Activated CD8-positive, alpha-beta memory T cell treated with anti-CD3 and anti-CD28 coated beads for 36 hours (primary cell): ENCODE results near the gene RIMS4. TPM values are rescaled to one million over a fixed set of nuclear protein-coding genes. Genes with fewer than 3 reads are reported as not detected.

Experiments used
- CTCF ChIA-PET: fragments of 350-600 bp; sonication (Branson Sonifier 250); formaldehyde crosslinking; loops from one replicate; lab custom pipeline; 2021; ENCODE audit warnings: antibody characterized with exemption; lab: Charles Lee
- POLR2A ChIA-PET: fragments of 350-600 bp; sonication (Branson Sonifier 250); formaldehyde crosslinking; loops from one replicate; lab custom pipeline; 2021; ENCODE audit warnings: antibody characterized with exemption; lab: Charles Lee
- total RNA-seq, 2 experiments: library from RNA; stranded (reverse); gene quantifications; one replicate each; pipeline ENCODE4 v1.2.3, GENCODE V29; 2021

RIMS4 gene
- total RNA-seq, 2 experiments from 2014 or later = 0.04 TPM; not detected in 1

DNA sequence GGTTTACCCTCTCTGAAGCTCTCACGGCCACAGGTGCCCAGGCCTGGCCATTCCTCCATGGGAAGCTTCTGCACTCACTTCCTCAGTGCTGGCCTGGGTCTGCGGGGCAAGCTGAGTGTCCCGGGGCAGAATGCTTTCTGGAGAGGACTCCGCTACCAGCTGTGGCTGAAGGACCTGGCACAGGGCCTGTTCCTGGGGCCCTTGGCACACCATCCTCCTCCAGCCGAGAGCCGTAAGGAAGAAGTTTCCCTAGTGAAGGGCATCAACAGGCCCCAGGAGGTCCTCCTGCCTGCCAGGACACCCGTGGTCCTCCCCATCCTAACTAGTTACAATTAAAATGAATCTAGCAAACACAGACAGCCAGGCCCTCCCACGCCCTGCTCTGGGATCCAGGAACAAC lies 78.7 kb downstream of the RIMS4 start:
- POLR2A ChIA-PET = interaction anchor here (0.6 kb wide), 1 partner anchor 12 kb away, joined by 3 read pairs; no protein-coding TSS in a partner anchor
- CTCF ChIA-PET = interaction anchor here (1.1 to 2.3 kb wide), 2 partner anchors 46 to 48 kb away, joined by 6 to 19 read pairs; no protein-coding TSS in a partner anchor

DNA sequence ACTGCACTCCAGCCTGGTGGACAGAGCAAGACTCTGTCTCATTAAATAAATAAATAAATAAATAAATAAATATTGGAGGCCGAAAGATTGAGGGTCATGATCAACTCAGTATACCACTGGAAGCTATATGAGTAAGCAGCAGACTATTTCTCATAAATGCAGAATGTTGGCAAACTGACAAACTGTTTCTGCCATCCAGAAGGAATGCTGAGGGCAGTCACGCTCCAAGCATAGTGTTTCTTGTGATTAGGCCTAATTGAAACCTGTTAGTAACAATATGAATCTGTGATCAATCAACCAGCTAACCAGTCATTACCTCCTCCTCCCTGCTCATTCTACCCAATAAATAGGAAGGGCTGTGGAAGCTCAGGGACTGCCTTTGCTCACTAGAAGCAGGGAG lies 79.9 kb downstream of the RIMS4 start:
- ChIA-PET CTCF (interaction anchor here (1.1 kb wide), 1 partner anchor 9 kb away, joined by 4 read pairs; no protein-coding TSS in a partner anchor), POLR2A (no interaction called here)

DNA sequence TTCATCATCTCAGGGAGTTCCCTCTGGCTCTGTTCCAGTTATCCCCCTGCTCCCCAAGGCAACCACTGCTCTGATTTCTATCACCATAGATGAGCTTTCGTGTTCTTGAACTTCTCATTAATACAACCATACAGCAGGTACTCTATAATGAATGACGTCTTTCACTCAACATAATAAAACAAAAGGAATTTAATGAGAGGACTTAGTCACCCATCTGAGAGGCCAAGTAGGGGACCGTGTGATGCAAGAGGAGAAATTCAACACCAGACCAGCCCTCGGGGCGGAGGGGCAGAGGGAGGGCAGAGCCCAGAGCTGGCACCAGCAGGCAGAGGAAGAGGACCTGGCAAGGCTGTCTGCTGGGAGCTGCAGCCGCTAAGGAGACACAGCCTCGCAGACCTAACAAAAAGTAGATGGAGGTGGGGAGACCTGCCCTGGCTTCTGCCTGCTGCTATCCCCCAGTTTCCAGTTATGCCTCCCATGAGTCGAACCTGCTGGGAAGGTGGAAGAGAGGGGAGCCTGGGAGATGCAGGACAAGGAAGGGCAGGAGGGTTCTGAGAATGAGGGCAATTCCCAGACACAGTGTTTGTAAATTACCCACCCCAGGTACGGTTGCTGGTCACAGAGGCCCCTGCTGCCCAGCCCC lies 81.4 kb downstream of the RIMS4 start:
- POLR2A ChIA-PET = no interaction called here
- CTCF ChIA-PET = no interaction called here

DNA sequence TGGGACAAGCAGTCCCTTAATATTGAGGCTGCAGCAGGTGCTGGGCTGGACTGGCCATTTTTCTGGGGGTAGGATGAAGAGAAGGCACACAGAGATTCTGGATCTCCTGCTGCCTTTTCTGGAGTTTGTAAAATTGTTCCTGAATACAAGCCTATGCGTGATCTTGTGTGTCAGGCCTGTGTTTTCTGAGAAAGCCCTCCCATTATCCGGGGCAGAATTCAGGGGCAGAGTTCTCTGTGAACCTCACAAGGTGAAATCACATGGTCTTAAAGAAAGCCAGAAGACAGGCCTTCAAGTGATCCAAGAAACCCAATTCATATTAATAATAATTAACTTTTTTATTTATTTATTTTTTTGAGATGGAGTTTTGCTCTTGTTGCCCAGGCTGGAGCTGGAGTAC lies 82.7 kb downstream of the RIMS4 start:
- POLR2A ChIA-PET = interaction anchor here (0.7 kb wide), 1 partner anchor 9 kb away, joined by 5 read pairs; no protein-coding TSS in a partner anchor
- CTCF ChIA-PET = no interaction called here

DNA sequence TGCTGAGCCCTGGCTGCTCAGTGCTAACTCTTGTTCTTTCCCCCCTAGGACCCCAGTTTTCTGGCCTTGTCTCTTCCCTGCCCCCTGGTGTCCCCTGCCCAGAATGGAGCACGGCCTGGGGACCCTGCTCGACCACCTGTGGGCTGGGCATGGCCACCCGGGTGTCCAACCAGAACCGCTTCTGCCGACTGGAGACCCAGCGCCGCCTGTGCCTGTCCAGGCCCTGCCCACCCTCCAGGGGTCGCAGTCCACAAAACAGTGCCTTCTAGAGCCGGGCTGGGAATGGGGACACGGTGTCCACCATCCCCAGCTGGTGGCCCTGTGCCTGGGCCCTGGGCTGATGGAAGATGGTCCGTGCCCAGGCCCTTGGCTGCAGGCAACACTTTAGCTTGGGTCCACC lies 83.3 kb downstream of the RIMS4 start:
- POLR2A ChIA-PET = no interaction called here
- CTCF ChIA-PET = no interaction called here

DNA sequence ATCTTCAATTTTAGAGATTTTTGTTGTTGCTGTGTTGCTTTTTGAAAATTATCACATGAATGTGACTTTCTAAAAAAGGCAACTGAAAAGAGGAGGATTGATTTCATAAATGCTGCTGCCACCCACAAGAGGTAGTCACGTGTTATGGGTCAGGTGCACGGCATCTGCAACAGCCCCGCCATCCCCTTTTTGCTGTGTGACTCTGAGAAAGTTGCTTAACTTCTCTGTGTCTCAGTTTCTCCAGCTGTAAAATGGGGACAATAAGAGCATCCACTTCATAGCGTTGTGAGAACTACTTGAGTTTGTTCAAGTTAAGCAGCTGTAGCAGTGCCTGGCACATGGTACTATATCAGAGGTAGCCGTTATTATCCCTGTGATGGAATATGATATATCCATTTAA lies 84.5 kb downstream of the RIMS4 start:
- POLR2A ChIA-PET = no interaction called here
- CTCF ChIA-PET = no interaction called here

DNA sequence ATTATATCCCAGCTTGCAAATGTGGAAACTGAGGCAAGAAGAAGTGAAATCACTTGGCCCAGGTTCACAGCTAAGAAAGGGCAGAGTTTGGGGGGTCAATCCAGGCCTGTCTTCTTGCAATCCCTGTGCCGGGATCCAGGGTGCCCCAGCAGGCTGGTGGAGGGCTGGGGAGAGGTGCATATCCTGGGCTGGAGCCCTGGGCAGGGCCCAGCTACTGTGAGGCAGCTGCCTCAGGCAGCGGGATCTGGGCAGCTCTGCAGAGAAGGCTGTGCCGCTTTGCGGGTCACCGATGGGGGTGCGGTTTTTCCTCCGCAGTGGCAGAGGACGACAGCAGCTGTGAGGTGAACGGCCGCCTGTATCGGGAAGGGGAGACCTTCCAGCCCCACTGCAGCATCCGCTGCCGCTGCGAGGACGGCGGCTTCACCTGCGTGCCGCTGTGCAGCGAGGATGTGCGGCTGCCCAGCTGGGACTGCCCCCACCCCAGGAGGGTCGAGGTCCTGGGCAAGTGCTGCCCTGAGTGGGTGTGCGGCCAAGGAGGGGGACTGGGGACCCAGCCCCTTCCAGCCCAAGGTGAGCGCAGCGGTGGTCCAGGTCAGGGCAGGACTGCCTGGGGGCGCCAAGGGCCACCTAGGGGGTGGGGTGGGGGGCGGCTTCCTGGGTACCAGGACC lies 85.8 kb downstream of the RIMS4 start:
- ChIA-PET POLR2A (interaction anchor here (0.6 kb wide), 1 partner anchor 44 kb away, joined by 3 read pairs; no protein-coding TSS in a partner anchor), CTCF (no interaction called here)

DNA sequence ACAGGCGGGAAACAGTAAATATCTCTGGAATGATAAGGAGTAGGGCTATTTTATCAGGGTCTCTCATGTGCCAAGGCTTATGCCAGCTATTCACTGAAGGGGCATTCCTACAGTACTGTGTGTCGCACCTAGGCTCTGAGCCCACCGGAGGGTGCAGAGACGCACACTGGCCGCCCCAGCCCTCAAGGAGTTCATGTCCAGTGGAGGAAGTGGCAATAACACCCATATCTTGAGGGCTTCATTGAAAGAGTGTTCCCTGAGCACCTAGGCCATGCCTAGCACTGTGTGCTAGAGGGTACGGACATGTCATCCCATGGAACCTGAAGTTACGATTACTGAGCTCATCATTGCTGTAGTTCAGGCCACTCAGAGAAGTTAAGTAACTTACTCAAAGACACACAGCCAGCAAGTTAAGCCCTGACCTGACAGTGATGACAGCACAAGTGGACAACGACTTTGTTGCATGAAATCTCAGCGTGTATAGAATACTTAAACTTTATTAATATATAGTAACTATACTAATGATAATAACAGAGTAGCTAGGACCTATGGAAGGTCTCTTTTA lies 86.5 kb downstream of the RIMS4 start:
- ChIA-PET POLR2A (no interaction called here), CTCF (interaction anchor here (0.6 kb wide), 1 partner anchor 40 kb away, joined by 3 read pairs; no protein-coding TSS in a partner anchor)

DNA sequence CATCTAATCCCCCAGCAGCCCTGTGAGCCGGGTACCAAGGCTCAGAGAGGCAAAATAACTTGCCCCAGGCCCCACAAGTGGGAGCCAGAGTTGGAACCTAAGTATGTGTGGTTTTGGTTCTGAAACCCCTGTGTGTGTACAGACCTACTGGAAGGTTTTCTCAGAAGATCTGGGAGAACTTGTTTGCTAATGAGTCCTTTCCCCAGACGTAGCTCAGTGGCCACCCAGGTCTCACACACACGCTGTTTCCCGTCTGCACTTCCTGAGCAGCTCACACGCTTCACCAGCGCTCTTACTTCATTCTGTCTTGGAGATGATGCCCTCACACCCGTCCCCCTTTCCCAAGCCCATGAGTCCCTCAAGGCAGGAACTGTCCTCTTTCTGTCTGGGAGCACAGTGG lies 87.0 kb downstream of the RIMS4 start:
- CTCF ChIA-PET = interaction anchor here (0.6 kb wide), 1 partner anchor 39 kb away, joined by 3 read pairs; no protein-coding TSS in a partner anchor
- POLR2A ChIA-PET = no interaction called here

DNA sequence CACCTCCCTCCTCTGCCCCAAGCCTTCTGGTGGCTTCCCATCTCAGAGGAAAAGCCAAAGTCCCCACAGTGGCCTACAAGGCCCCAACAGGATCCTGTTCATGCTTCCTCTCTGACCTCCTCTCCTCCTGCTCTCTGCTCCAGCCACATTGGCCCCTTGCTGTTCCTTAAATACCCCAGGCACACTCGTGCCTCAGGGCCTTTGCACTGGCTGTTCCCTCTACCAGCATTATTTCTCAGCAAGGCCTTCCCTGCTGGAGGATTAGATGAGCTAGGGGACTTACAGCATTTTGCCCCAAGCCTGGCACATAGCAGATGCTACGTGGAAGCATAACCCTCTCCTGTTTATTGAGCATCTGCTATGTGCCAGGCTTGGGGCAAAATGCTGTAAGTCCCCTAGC lies 87.4 kb downstream of the RIMS4 start:
- POLR2A ChIA-PET = no interaction called here
- CTCF ChIA-PET = no interaction called here

DNA sequence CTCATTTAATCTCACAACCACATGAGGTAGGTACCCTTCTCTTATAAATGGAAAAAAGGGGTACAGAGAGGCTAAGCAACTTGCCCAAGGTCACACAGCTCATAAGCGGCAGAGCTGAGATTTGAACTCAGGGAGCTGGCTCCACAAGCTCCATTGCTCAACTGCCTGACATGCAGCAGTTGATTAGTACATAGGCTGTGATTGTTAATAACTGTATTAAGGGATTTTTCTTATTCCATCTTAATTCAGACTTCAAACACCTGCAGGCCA lies 88.6 kb downstream of the RIMS4 start:
- CTCF ChIA-PET = interaction anchor here (1.0 kb wide), 1 partner anchor 8 kb away, joined by 4 read pairs; no protein-coding TSS in a partner anchor
- POLR2A ChIA-PET = no interaction called here

DNA sequence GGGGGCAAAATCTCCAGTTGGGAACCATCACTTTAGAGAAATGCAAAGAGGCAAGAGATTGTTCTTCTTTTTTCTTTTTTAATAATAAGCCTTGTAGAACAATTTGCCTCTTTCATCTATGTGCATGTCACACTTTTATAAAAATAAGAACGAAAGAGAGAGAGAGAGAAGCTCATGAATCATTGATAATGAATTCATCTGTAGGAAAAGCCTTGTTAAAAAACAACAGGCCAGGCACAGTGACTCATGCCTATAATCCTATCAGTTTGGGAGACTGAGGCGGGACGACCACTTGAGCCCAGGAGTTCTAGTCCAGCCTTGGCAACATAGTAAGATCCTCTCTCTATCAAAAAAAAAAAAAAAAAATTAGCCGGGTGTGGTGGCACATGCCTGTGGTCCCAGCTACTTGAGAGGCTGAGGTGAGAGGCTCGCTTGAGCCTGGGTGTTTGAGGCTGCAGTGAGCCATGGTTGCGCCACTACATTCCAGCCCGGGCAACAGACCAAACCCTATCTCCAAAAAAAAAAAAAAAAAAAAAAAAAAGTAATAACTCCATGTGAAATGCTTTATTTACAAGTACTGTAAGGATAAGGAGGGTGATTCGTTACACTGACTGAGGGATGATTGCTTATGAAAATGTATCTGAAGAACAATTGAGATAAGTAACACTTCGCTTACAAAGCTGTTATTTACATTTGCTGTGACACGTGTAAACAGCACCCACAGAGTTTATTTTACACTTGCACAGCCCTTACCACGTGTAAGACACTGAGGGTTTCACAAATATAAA lies 89.2 kb downstream of the RIMS4 start:
- ChIA-PET CTCF (interaction anchor here (1.0 kb wide), 1 partner anchor 9 kb away, joined by 4 read pairs; no protein-coding TSS in a partner anchor), POLR2A (no interaction called here)

DNA sequence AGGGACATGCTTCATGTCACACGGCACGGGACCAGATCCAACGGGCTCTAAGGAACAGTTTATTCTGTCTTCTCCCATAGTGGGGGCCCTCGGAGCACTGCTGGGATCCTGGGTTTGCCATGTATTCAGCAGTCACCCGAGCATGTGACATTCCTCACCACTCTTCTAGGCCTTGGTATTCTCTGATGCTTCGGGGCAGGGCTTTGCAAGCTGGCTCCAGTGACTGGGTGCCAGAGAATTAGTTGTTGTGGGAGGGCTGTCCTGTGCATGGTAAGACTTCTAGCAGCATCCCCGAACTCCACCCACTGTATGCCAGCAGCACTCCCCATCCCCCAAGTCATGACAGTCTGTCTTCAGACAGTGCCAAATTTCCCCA lies 89.7 kb downstream of the RIMS4 start:
- ChIA-PET CTCF (no interaction called here), POLR2A (no interaction called here)

DNA sequence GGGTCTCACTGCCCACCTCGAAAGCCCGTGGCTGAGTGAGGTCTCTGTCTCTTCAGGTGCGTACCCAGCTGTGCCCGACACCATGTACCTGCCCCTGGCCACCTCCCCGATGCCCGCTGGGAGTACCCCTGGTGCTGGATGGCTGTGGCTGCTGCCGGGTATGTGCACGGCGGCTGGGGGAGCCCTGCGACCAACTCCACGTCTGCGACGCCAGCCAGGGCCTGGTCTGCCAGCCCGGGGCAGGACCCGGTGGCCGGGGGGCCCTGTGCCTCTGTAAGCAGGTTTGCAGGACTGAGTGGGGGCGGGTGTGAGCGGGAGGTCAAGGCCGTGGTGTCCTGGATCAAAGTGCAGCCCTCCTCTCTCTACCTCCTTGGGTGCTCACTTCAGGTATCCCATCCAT lies 90.5 kb downstream of the RIMS4 start:
- ChIA-PET POLR2A (no interaction called here), CTCF (no interaction called here)

DNA sequence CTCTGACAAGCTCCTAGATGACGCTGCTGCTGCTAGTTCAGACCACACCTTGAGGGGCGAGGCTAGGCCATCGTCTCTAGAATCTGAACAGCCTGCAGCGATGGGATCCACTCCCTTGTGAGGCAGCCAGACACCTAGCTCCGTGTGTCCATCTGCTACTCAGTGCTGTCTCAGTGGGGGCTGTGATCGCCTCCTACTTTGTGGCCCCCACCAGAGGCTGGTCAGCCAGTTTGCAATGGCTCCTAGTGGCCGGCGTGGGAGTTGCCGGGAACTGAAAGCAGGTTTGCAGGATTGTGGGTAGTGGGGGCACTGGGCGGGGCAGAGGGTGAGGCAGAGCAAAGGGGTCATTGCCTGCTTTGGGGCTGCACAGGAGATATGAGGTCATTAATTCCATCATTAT lies 92.4 kb downstream of the RIMS4 start:
- ChIA-PET CTCF (no interaction called here), POLR2A (no interaction called here)

DNA sequence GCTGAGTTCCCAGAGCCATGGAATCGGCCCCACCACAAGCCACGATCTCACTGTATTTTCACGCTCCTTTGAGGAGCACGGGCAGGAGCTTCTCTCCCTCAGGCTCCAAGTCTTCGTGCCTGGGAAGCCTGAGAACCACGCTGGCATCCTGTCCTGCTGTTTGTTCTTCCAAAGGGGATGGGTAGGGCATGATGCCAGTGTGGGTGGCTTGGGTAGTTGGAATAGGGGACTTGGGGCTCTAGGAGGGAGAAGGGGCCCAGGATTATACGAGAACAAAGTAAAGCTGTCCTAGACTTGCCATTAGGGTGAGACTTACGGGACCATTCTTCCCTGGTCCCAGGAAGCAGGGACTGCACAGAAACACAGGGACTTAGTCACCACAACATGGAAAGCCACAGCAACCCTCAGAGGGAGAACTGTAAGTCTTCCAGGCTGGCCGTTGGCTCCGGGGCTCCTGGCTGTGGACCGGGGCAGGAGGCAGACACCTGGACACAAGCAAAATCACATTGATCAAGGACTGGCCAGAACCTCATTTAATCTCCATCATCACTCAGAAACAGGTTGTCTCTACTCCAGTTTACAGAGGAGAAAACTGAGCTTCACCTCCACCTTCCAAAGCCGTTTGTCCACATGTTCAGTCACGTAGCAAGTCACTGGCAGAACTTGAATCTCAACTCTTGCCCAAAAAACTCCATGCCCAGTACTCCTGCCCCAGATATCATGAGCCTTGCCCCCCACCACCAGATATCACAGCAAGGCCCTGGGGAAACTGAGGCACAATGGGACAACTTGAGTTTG lies 93.8 kb downstream of the RIMS4 start:
- CTCF ChIA-PET = interaction anchor here (0.6 kb wide), 1 partner anchor 162 kb away, joined by 4 read pairs; no protein-coding TSS in a partner anchor
- POLR2A ChIA-PET = no interaction called here

DNA sequence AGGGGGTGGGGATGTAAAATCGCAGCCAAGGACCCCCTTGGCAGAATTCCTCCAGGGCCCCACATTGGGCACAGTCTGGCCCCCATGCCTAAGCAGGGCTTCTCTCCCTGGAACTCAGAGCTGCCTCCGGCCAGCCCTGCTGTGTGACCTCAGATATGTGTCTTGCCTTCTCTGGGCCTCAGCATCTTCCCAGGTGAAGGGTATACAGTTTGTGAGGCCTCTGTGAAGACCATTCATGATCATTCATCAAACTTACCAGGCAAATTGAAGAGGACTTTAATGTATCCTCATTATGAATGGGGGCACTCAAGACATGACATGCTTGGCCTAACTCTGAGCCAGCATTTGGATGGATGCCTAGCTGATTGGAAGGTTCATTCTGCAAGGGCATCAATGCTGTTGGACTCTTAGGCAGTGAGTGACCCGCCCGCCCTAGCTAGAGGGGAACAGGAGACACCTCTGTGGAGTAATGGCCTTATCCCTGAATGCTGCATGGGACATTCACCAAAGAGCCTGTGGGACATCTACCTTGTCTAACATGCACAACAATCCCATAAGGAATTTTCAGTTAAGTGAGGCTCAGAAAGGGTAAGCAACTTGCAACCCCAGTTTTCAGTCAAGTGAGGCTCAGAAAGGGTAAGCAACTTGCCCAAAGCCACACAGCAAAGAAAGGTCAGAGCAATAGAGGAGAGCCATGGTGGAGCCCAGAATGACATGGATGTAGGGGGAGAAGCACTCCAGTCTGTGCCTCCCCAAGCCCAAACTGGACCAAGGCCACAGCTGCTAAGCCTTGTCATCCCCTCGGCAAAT lies 94.6 kb downstream of the RIMS4 start:
- ChIA-PET POLR2A (no interaction called here), CTCF (interaction anchor here (0.6 kb wide), 1 partner anchor 163 kb away, joined by 4 read pairs; no protein-coding TSS in a partner anchor)
